A673 (cell line): ENCODE measurements around the gene SRL. TPM values are rescaled to one million over a fixed set of nuclear protein-coding genes. Genes with fewer than 3 reads are reported as not detected.
"Not testable (repeated sequence)": the region's sequence is repeated elsewhere in the genome, so short reads cannot be mapped to it uniquely, and the experiment has no call there.

Experiments
- BruUV-seq: library from RNA; stranded (reverse); fragments of 400-500 nt; replicated peaks from 2 replicates; lab custom pipeline; 2021; lab: Mats Ljungman, UMichigan
- CTCF ChIA-PET: fragments of 300-600 bp; sonication (Branson Sonifier 250); formaldehyde crosslinking; loops from one replicate; lab custom pipeline; 2022; ENCODE audit warnings: antibody characterized with exemption; lab: Charles Lee
- POLR2A ChIA-PET: fragments of 300-600 bp; sonication (Branson Sonifier 250); formaldehyde crosslinking; loops from one replicate; lab custom pipeline; 2022; ENCODE audit warnings: antibody characterized with exemption; ENCODE audit not compliant: low non-redundant PET; lab: Charles Lee
- DNase-seq: peaks from one replicate; pipeline ENCODE4 v3.0.0-alpha.2; 2015; ENCODE audit warnings: low spot score
- H3K27ac ChIP-seq: fragments of 200-600 bp; sonication (generic); 2 replicates; pipeline ENCODE4 v1.5.1; 2016; ENCODE audit warnings: mixed run types, low read depth, mild to moderate bottlenecking, mixed read lengths, antibody characterized with exemption, low read length; ENCODE audit not compliant: poor library complexity, severe bottlenecking
- H3K27me3 ChIP-seq: fragments of 200-600 bp; sonication (generic); replicated peaks from 2 replicates; pipeline ENCODE4 v1.6.1; 2017; ENCODE audit warnings: mixed run types, low read depth, mild to moderate bottlenecking, mixed read lengths, antibody characterized with exemption, low read length; ENCODE audit not compliant: insufficient read depth, poor library complexity
- H3K36me3 ChIP-seq: fragments of 200-600 bp; sonication (generic); 2 replicates; pipeline ENCODE4 v1.6.1; 2016; ENCODE audit warnings: mixed run types, mild to moderate bottlenecking, mixed read lengths, antibody characterized with exemption, low read length; ENCODE audit not compliant: insufficient read depth, poor library complexity, severe bottlenecking
- H3K4me1 ChIP-seq: fragments of 200-600 bp; sonication (generic); 2 replicates; pipeline ENCODE4 v1.6.1; 2017; ENCODE audit warnings: mixed run types, mild to moderate bottlenecking, mixed read lengths, antibody characterized with exemption, low read length; ENCODE audit not compliant: insufficient read depth, poor library complexity, severe bottlenecking
- H3K4me3 ChIP-seq: fragments of 200-600 bp; sonication (generic); 2 replicates; pipeline ENCODE4 v1.5.1; 2016; ENCODE audit warnings: low read depth, mixed run types, mild to moderate bottlenecking, mixed read lengths, low read length; ENCODE audit not compliant: poor library complexity, severe bottlenecking
- H3K9me3 ChIP-seq: fragments of 200-600 bp; sonication (generic); 2 replicates; pipeline ENCODE4 v1.6.1; 2016; ENCODE audit warnings: mixed run types, low read depth, mild to moderate bottlenecking, mixed read lengths, antibody characterized with exemption, low read length; ENCODE audit not compliant: poor library complexity, severe bottlenecking
- CTCF ChIP-seq: fragments of 300-800, 200-600 bp; sonication (generic); conservative IDR thresholded peaks from 2 replicates; pipeline ENCODE4 v1.5.1; 2017; ENCODE audit warnings: low read depth, mild to moderate bottlenecking, antibody characterized with exemption, low read length, moderate library complexity, mixed read lengths
- EZH2 ChIP-seq: fragments of 200-600 bp; sonication (generic); IDR thresholded peaks from 2 replicates; pipeline ENCODE4 v1.6.1; 2017; ENCODE audit warnings: borderline replicate concordance, low read depth, mild to moderate bottlenecking, mixed read lengths, antibody characterized with exemption, low read length; ENCODE audit not compliant: poor library complexity, severe bottlenecking
- intact Hi-C: fragments of 100-400 bp; cut with micrococcal nuclease; formaldehyde crosslinking; loops from one replicate; pipeline ENCODE4 v1.10.0; 2022; ENCODE audit not compliant: unreplicated experiment
- total RNA-seq: library from RNA; stranded (reverse); gene quantifications from 2 replicates; pipeline ENCODE4 v1.2.3, GENCODE V29; 2021

Gene SRL
- total RNA-seq, 1 experiment from 2014 or later: 0.11 TPM

GRCh38 chr16:4158143-4159093 is 83.5 kb downstream of the SRL start:
- H3K27me3 ChIP-seq: no peaks in the 10 kb centered on the region
- no TSS peak for BruUV-seq
- H3K4me3 ChIP-seq: no peak overlapping the region
- intact Hi-C loops: no loop called here
- no peaks in the 10 kb centered on the region for H3K36me3 ChIP-seq
- H3K27ac ChIP-seq: no peak overlapping the region
- TF ChIP-seq EZH2 (no peak), CTCF (no peak)
- H3K9me3 ChIP-seq: no peaks in the 10 kb centered on the region
- ChIA-PET CTCF (no interaction called here), POLR2A (no interaction called here)
- no peak for DNase-seq
- no peaks in the 10 kb centered on the region for H3K4me1 ChIP-seq

- CTCF ChIA-PET: no interaction called here
- Histone ChIP-seq H3K27me3 (no peaks in the 10 kb centered on the region), H3K9me3 (no peaks in the 10 kb centered on the region), H3K4me3 (no peak overlapping the region), H3K36me3 (no peaks in the 10 kb centered on the region), H3K4me1 (no peaks in the 10 kb centered on the region), H3K27ac (no peak overlapping the region)
- intact Hi-C loops: no loop called here
- TF ChIP-seq CTCF (no peak), EZH2 (no peak)
- no TSS peak for BruUV-seq
- no peak for DNase-seq
- POLR2A ChIA-PET: interaction anchor here (0.6 kb wide), 1 partner anchor 279 kb away, joined by 6 read pairs; no protein-coding TSS in a partner anchor
Observed at GRCh38 chr16:4157376-4157825, 84.5 kb downstream of the SRL start.

DNA sequence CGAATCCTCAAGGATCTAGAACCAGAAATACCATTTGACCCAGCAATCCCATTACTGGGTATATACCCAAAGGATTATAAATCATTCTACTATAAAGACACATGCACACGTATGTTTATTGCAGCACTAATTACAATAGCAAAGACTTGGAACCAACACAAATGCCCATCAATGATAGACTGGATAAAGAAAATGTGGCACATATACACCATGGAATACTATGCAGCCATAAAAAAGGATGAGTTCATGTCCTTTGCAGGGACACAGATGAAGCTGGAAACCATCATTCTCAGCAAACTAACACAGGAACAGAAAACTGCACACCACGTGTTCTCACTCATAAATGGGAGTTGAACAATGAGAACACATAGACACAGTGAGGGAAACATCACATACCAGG is 85.4 kb downstream of the SRL start:
- H3K27me3 ChIP-seq, CTCF ChIA-PET, H3K9me3 ChIP-seq, BruUV-seq, H3K4me1 ChIP-seq, H3K27ac ChIP-seq, H3K36me3 ChIP-seq, POLR2A ChIA-PET, intact Hi-C loops, H3K4me3 ChIP-seq, DNase-seq: not testable (repeated sequence)

- H3K27ac ChIP-seq, POLR2A ChIA-PET, DNase-seq, H3K4me3 ChIP-seq, intact Hi-C loops, H3K4me1 ChIP-seq, H3K36me3 ChIP-seq, CTCF ChIA-PET, BruUV-seq, H3K9me3 ChIP-seq, H3K27me3 ChIP-seq: not testable (repeated sequence)
Observed at GRCh38 chr16:4153364-4153763, 88.5 kb downstream of the SRL start.
